Endothelial cell (in vitro differentiated cells): Measurements from ENCODE around the gene CEP250. TPM values are rescaled to one million over a fixed set of nuclear protein-coding genes. Genes with fewer than 3 reads are reported as not detected.
A peak's percentile ranks its signal among the peaks of the same experiment; 100 is the strongest.
"Not testable (repeated sequence)": the region's sequence is repeated elsewhere in the genome, so short reads cannot be mapped to it uniquely, and the experiment has no call there.

Source experiments
- DNase-seq: peaks from one replicate; pipeline ENCODE4 v3.0.0; 2021; ENCODE audit warnings: low spot score
- H3K27ac Mint-ChIP-seq: one replicate; pipeline ENCODE4 v1.8.0; 2021; ENCODE audit warnings: mixed read lengths, inconsistent platforms; ENCODE audit not compliant: unreplicated experiment
- H3K27me3 Mint-ChIP-seq: one replicate; pipeline ENCODE4 v1.8.0; 2021; ENCODE audit warnings: mild to moderate bottlenecking, moderate library complexity, mixed read lengths, inconsistent platforms; ENCODE audit not compliant: unreplicated experiment
- H3K36me3 Mint-ChIP-seq: one replicate; pipeline ENCODE4 v1.8.0; 2021; ENCODE audit warnings: mild to moderate bottlenecking, low read depth, mixed read lengths, inconsistent platforms; ENCODE audit not compliant: unreplicated experiment
- H3K4me1 Mint-ChIP-seq: one replicate; pipeline ENCODE4 v1.8.0; 2021; ENCODE audit warnings: mild to moderate bottlenecking, mixed read lengths, inconsistent platforms; ENCODE audit not compliant: unreplicated experiment
- H3K4me3 Mint-ChIP-seq: one replicate; pipeline ENCODE4 v1.8.0; 2021; ENCODE audit warnings: mild to moderate bottlenecking, mixed read lengths, inconsistent platforms; ENCODE audit not compliant: unreplicated experiment
- H3K9me3 Mint-ChIP-seq: one replicate; pipeline ENCODE4 v1.8.0; 2021; ENCODE audit warnings: mixed read lengths, inconsistent platforms; ENCODE audit not compliant: unreplicated experiment
- total RNA-seq: library from RNA; stranded (reverse); fragmentation: NEBNext Ultra II Directional; extraction: Animal tissue kit (Norgen Biotek cat#: 25700); gene quantifications from one replicate; pipeline ENCODE4 v1.2.1, GENCODE V29; 2021; ENCODE audit not compliant: unreplicated experiment
- TF ChIP-seq, protein P1 (sequence below): fragments of 200-600 bp; sonication (generic); IDR thresholded peaks from one replicate; pipeline ENCODE4 v1.5.0; 2021; ENCODE audit warnings: antibody characterized with exemption; ENCODE audit not compliant: unreplicated experiment

The CEP250 gene
- total RNA-seq, 1 donor from 2014 or later: 30.7 TPM

DNA sequence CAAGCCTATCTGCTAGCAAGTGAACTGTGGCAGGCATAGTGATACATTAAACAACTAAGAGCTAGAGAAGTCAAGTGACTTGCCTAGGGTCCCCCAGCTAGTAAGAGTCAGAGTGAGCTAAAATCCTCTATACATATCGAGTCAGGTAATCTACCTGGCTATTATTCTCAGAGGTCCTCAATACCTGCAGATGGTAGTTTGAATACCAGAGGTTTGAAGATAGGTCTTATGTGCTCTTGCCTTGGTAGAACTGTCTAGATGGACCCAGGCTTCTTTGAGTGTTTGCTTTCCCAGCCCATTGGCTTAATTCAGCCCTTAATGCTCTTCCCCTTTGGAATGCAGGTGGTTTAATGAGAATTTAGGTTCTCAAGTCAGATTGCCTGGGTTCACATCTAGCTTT is 87.6 kb downstream of the CEP250 start:
- H3K36me3 Mint-ChIP-seq: peaks cover 6% of the 10 kb centered on the region
- H3K9me3 Mint-ChIP-seq: no peaks in the 10 kb centered on the region
- no peaks in the 10 kb centered on the region for H3K27me3 Mint-ChIP-seq
- peak overlapping the region; percentile 90 for H3K27ac Mint-ChIP-seq
- H3K4me3 Mint-ChIP-seq: peak overlapping the region; percentile 94
- TF ChIP-seq, protein P1, sequence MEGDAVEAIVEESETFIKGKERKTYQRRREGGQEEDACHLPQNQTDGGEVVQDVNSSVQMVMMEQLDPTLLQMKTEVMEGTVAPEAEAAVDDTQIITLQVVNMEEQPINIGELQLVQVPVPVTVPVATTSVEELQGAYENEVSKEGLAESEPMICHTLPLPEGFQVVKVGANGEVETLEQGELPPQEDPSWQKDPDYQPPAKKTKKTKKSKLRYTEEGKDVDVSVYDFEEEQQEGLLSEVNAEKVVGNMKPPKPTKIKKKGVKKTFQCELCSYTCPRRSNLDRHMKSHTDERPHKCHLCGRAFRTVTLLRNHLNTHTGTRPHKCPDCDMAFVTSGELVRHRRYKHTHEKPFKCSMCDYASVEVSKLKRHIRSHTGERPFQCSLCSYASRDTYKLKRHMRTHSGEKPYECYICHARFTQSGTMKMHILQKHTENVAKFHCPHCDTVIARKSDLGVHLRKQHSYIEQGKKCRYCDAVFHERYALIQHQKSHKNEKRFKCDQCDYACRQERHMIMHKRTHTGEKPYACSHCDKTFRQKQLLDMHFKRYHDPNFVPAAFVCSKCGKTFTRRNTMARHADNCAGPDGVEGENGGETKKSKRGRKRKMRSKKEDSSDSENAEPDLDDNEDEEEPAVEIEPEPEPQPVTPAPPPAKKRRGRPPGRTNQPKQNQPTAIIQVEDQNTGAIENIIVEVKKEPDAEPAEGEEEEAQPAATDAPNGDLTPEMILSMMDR: no peak
- no peak for DNase-seq
- peaks cover 17% of the 10 kb centered on the region for H3K4me1 Mint-ChIP-seq

DNA sequence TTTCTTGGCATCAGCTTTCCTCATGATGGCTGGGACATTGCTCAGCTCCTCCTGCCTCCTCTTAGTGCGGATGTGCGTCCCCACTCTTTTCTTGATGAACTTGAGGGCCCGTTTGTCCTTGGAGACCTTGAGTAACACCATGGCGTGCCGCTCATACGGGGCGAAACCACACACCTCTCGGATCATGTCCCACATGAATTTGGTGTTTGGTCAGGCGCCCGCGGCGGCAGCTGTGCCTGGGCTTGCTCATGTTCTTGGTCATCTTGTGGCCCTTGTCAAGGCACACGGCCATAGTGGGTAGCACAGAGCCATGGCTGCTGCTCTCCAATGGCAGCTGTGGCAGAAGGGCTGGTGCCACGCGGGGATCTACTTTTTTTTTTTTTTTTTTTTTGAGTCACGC is 89.0 kb downstream of the CEP250 start:
- no peak for DNase-seq
- TF ChIP-seq, protein P1: no peak
- Mint-ChIP-seq H3K9me3 (no peaks in the 10 kb centered on the region), H3K4me3 (no peak overlapping the region), H3K36me3 (peaks cover 10% of the 10 kb centered on the region), H3K4me1 (peaks cover 17% of the 10 kb centered on the region), H3K27ac (no peak overlapping the region), H3K27me3 (no peaks in the 10 kb centered on the region)

DNA sequence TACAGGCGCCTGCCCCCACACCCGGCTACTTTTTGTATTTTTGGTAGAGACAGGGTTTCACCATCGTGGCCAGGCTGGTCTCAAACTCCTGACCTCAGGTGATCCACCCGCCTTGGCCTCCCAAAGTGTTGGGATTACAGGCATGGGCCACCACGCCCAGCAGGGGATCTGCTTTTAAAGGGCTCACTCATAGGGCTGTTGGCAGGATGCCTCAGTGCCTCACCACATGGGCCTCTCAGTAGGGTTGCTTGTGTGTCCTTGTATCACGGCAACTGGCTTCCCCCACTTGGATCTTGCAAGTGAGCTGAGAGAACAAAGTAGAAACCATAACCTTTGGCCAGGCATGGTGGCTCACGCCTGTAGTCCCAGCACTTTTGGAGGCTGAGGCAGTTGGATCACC is 89.5 kb downstream of the CEP250 start:
- peaks cover 13% of the 10 kb centered on the region for H3K36me3 Mint-ChIP-seq
- not testable (repeated sequence) for H3K9me3 Mint-ChIP-seq, H3K27ac Mint-ChIP-seq, DNase-seq, H3K4me3 Mint-ChIP-seq, H3K27me3 Mint-ChIP-seq
- H3K4me1 Mint-ChIP-seq: peaks cover 17% of the 10 kb centered on the region

DNA sequence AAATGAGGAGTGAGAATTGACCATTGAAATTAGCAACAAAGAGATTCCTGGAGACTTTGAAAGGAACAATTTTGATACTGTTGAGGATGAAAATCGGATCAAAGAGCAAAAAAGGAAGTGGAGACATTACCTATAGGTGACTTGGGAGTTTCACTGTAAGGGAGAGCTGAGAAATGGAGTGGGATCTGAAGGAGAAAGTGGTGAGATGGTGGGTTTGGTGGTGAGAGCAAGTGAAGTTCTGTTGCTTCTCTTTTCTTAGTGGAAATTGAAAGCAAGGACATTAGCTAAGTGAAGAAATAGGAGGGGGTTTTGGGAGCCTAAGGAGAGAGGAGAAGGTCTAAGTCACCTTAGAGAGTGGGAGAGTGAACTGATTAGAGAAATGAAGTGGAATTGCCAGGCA is 90.7 kb downstream of the CEP250 start:
- TF ChIP-seq, protein P1: no peak
- Mint-ChIP-seq H3K27ac (no peak overlapping the region), H3K36me3 (peaks cover 15% of the 10 kb centered on the region), H3K9me3 (no peaks in the 10 kb centered on the region), H3K4me1 (peaks cover 11% of the 10 kb centered on the region), H3K4me3 (no peak overlapping the region), H3K27me3 (no peaks in the 10 kb centered on the region)
- DNase-seq: no peak

DNA sequence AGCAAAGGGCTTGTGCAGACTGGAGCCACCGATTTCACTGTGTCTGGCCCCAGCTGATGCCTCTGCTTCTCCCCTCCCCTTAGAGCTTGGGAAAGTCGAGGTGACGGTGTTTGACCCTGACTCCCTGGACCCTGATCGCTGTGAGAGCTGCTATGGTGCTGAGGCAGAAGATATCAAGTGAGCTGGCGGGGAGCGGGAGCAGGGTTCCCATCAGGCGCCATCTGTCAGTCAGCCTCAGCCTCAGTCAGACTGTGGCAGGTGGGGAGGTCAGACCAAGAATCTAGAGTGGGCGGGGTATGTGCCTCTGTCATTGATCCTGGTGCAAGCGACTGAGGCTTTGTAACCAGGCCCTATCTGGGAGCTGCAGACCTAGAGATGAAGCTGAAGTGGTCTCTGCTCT is 91.9 kb downstream of the CEP250 start:
- no peak overlapping the region for H3K27ac Mint-ChIP-seq
- no peaks in the 10 kb centered on the region for H3K27me3 Mint-ChIP-seq
- H3K36me3 Mint-ChIP-seq: peaks cover 15% of the 10 kb centered on the region
- no peak overlapping the region for H3K4me3 Mint-ChIP-seq
- no peaks in the 10 kb centered on the region for H3K9me3 Mint-ChIP-seq
- DNase-seq: no peak
- TF ChIP-seq, protein P1: no peak
- H3K4me1 Mint-ChIP-seq: peaks cover 4% of the 10 kb centered on the region

DNA sequence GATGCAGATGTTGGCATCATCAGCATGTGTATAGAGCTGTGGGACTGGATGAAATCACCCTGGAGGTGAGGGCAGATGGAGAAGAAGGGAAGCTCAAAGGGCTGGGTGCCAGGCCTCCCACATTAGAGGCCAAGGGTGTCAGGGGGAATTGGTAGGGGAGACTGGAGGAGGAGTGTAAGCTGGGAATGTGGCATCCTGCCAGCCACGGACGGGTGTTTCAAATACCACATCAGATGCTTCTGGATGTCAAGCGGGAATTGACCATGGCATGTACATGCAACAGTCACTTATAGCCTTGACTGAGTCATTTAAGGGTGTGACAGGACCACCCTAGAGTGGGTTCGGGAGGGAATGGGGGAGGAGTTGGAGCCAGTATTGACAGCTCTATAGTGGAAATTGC is 96.1 kb downstream of the CEP250 start:
- H3K4me3 Mint-ChIP-seq: no peak overlapping the region
- DNase-seq: no peak
- H3K9me3 Mint-ChIP-seq: no peaks in the 10 kb centered on the region
- no peak overlapping the region for H3K27ac Mint-ChIP-seq
- TF ChIP-seq, protein P1: no peak
- no peaks in the 10 kb centered on the region for H3K4me1 Mint-ChIP-seq
- H3K27me3 Mint-ChIP-seq: peaks cover 10% of the 10 kb centered on the region
- peaks cover 22% of the 10 kb centered on the region for H3K36me3 Mint-ChIP-seq
